SK-N-MC (cell line): ENCODE data around the gene FAM53B.

Experiments used
- DNase-seq: peaks from one replicate; pipeline ENCODE4 v3.0.0-alpha.2; 2011; ENCODE audit warnings: low read depth, low spot score
- H3K27ac ChIP-seq: fragments of 200-600 bp; sonication (generic); 2 replicates; pipeline ENCODE4 v1.5.1; 2016; ENCODE audit warnings: mixed run types
- H3K36me3 ChIP-seq: fragments of 200-600 bp; sonication (generic); 2 replicates; pipeline ENCODE4 v1.6.1; 2017; ENCODE audit warnings: antibody characterized with exemption, low read length, mixed read lengths; ENCODE audit not compliant: insufficient read depth
- H3K4me3 ChIP-seq: fragments of 200-600 bp; sonication (generic); 2 replicates; pipeline ENCODE4 v1.5.1; 2016
- H3K9ac ChIP-seq: fragments of 200-600 bp; sonication (generic); 2 replicates; pipeline ENCODE4 v1.8.0; 2017; ENCODE audit warnings: mixed run types, mixed read lengths; ENCODE audit not compliant: insufficient read length
- H3K9me3 ChIP-seq: fragments of 200-600 bp; sonication (generic); 2 replicates; pipeline ENCODE4 v1.6.1; 2017; ENCODE audit warnings: low read depth, mild to moderate bottlenecking, antibody characterized with exemption, low read length, moderate library complexity, mixed read lengths
- EZH2 ChIP-seq: fragments of 200-600 bp; sonication (generic); IDR thresholded peaks from one replicate; pipeline ENCODE4 v1.6.1; 2017; ENCODE audit warnings: antibody characterized with exemption
- FOXP2 ChIP-seq: optimal IDR thresholded peaks from 2 replicates; pipeline ENCODE3; 2011; ENCODE audit warnings: mild to moderate bottlenecking, moderate library complexity; ENCODE audit not compliant: insufficient read depth; ENCODE audit errors: extremely low read length, control extremely low read depth
- POLR2AphosphoS5 ChIP-seq: IDR thresholded peaks from 2 replicates; pipeline ENCODE4 v1.6.1; 2012; ENCODE audit warnings: mild to moderate bottlenecking, low read depth, low read length, borderline replicate concordance

The FAM53B gene

DNA sequence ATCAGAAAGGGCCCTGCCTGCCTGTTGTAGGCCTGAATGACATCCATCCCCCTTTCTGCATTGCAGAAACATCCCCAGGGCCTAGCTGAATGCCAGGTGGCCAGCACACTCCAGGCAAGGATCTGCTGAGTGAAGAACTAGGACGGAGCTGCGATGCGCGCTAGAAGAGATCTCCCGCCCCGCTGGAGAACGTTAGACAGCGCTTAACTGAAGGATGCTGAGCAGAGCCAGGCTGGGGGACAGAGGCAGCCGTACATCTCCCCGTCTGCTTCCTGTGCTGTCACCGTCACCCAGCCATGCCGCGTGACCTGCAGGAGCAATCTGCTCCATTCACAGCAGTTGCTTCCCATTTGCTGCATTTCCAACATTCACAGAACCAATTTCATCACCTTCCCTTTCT is 73.3 kb downstream of the FAM53B start:
- TF ChIP-seq FOXP2 (no peak), EZH2 (no peak), POLR2AphosphoS5 (no peak)
- no peak overlapping the region for H3K27ac ChIP-seq
- no peak overlapping the region for H3K9ac ChIP-seq
- H3K4me3 ChIP-seq: no peak overlapping the region
- no peaks in the 10 kb centered on the region for H3K9me3 ChIP-seq
- H3K36me3 ChIP-seq: no peaks in the 10 kb centered on the region
- DNase-seq: no peak

DNA sequence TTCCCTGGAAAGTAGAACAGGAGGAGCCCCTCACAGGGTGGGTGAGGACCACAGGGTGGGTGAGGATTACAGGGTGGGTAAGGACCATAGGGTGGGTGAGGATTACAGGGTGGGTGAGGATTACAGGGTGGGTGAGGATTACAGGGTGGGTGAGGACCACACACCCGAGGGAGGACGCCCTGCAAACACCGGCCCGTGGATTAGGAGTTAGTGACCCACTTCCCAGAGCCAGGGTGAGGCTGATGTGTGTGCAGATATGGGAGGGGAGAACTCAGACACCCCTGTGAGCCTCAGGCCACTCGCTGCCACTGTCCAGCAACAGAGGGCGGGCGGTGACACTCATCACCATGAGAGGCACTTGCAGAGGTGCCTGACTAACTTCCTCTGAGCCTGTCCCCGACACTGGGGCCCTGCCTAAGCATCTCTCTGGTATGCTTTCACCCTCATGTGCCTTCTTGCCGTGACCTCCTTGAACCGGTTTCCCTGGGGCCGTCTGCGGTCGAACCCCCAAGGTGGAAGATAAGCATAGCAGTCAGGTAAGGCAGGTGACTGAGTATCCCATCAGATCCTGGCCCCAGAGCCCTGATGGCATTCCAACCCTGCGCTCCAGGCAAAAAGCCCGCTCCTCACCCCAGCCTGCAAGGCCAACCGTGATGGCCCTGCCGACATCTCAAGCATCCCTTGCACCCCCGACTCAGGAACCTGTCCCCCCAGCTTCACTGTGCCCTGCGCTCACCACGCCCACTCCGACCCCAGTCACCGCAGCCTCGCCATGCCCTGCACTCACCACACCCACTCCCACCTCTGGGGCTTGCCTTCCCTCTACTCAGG is 74.1 kb downstream of the FAM53B start:
- TF ChIP-seq FOXP2 (no peak), EZH2 (no peak), POLR2AphosphoS5 (no peak)
- Histone ChIP-seq H3K36me3 (no peaks in the 10 kb centered on the region), H3K9me3 (no peaks in the 10 kb centered on the region), H3K9ac (no peak overlapping the region), H3K27ac (no peak overlapping the region), H3K4me3 (no peak overlapping the region)
- no peak for DNase-seq

GRCh38 chr10:124669141-124669823 is 74.9 kb downstream of the FAM53B start:
- H3K27ac ChIP-seq: no peak overlapping the region
- H3K36me3 ChIP-seq: no peaks in the 10 kb centered on the region

GRCh38 chr10:124668517-124669051 is 75.6 kb downstream of the FAM53B start:
- no peak overlapping the region for H3K9ac ChIP-seq

More at GRCh38 chr10:124669141-124669823, 74.9 kb downstream of the FAM53B start:
- no peak overlapping the region for H3K4me3 ChIP-seq
- no peak for DNase-seq
- no peaks in the 10 kb centered on the region for H3K9me3 ChIP-seq
- TF ChIP-seq FOXP2: no peak
- no peak for TF ChIP-seq POLR2AphosphoS5
- TF ChIP-seq EZH2: no peak
- H3K9ac ChIP-seq: no peak overlapping the region

DNA sequence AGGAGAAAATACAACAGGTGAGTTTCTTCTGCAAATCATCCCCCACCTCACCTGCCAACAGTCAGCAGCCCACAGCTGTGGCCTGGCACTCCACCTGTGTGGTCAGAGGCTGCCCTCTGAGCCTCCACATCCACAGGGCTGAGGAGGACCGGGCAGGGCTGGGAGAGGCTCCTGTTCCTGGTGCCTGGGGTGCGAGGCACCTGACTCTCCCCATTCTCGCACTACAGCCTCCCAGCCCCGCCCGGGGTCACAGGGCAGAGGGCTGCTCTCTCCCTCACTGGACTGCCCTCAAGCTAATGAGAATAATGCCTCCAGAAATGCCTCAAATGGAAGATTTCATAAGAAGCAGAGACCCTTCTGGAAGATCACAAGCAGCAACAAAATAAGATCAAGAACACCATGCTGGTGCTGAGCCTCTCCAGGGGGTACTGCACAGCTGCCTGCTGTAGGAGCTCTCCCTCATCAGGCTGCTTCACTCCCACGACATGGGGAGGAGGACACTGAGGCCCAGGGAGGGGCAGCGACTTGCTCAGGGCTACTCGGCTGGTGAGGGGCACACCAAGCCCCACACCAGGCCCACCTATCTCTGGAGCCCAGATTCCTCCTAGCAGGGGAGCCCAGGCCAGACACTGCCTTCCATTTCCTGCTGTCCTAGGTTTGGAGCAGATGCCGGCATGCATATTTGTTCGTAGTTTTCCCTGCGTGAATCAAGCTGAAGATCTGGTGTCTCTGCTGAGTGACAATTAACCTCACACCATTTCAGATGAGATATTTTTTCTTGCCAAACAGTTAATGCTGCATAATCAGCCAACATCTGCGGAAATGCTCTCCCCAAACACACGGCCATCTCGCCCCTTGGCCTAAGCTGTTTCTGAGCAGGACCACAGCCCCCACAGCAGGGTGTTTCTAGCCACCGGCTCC is 76.5 kb downstream of the FAM53B start:
- DNase-seq: no peak
- Histone ChIP-seq H3K36me3 (no peaks in the 10 kb centered on the region), H3K9me3 (no peaks in the 10 kb centered on the region), H3K9ac (no peak overlapping the region), H3K4me3 (no peak overlapping the region), H3K27ac (no peak overlapping the region)
- TF ChIP-seq POLR2AphosphoS5 (no peak), EZH2 (no peak), FOXP2 (no peak)

More at GRCh38 chr10:124668517-124669051, 75.6 kb downstream of the FAM53B start:
- H3K9me3 ChIP-seq: no peaks in the 10 kb centered on the region
- no peak for TF ChIP-seq FOXP2
- TF ChIP-seq POLR2AphosphoS5: no peak
- no peaks in the 10 kb centered on the region for H3K36me3 ChIP-seq
- DNase-seq: no peak
- no peak overlapping the region for H3K4me3 ChIP-seq
- no peak overlapping the region for H3K27ac ChIP-seq

- H3K9me3 ChIP-seq: no peaks in the 10 kb centered on the region
- H3K36me3 ChIP-seq: no peaks in the 10 kb centered on the region
- no peak for TF ChIP-seq EZH2
- no peak for TF ChIP-seq POLR2AphosphoS5
- no peak for TF ChIP-seq FOXP2
- no peak overlapping the region for H3K27ac ChIP-seq
- no peak for DNase-seq
- H3K9ac ChIP-seq: no peak overlapping the region
- H3K4me3 ChIP-seq: no peak overlapping the region
Measured at GRCh38 chr10:124666494-124666893, 77.7 kb downstream of the FAM53B start.

- Histone ChIP-seq H3K4me3 (no peak overlapping the region), H3K27ac (no peak overlapping the region), H3K9ac (no peak overlapping the region), H3K9me3 (no peaks in the 10 kb centered on the region), H3K36me3 (no peaks in the 10 kb centered on the region)
- TF ChIP-seq EZH2 (no peak), POLR2AphosphoS5 (no peak), FOXP2 (no peak)
- DNase-seq: no peak
Measured at GRCh38 chr10:124665980-124666379, 78.2 kb downstream of the FAM53B start.

GRCh38 chr10:124665558-124665957 is 78.6 kb downstream of the FAM53B start:
- no peaks in the 10 kb centered on the region for H3K9me3 ChIP-seq
- TF ChIP-seq POLR2AphosphoS5 (no peak), EZH2 (no peak), FOXP2 (no peak)
- no peaks in the 10 kb centered on the region for H3K36me3 ChIP-seq
- H3K9ac ChIP-seq: no peak overlapping the region
- no peak overlapping the region for H3K27ac ChIP-seq
- H3K4me3 ChIP-seq: no peak overlapping the region
- no peak for DNase-seq
